GM20431 (cell line): ENCODE data around the gene GATA5.

Source experiments
- in situ Hi-C: fragments of 300-500 bp; cut with MseI, MboI; formaldehyde crosslinking; loops from one replicate; pipeline ENCODE4 v1.15.0; 2020; ENCODE audit warnings: low sequenced_read_pairs; ENCODE audit not compliant: unreplicated experiment

Gene GATA5

GRCh38 chr20:62475027-62475771, 596 bp downstream of the GATA5 start:
- in situ Hi-C loops = no loop called here

GRCh38 chr20:62474604-62475026, 1.2 kb downstream of the GATA5 start:
- in situ Hi-C loops = no loop called here

- in situ Hi-C loops = no loop called here
These were observed 1.8 kb downstream of the GATA5 start for GRCh38 chr20:62473717-62474603.

- in situ Hi-C loops = no loop called here
These were observed 2.7 kb downstream of the GATA5 start for GRCh38 chr20:62472941-62473585.

GRCh38 chr20:62472138-62472940, 3.5 kb downstream of the GATA5 start:
- in situ Hi-C loops = no loop called here

- in situ Hi-C loops = no loop called here
These were observed 5.3 kb downstream of the GATA5 start for GRCh38 chr20:62470459-62470858.

- in situ Hi-C loops = no loop called here
These were observed 5.8 kb downstream of the GATA5 start for GRCh38 chr20:62470001-62470400.

GRCh38 chr20:62469352-62469751, 6.4 kb downstream of the GATA5 start:
- in situ Hi-C loops = no loop called here

GRCh38 chr20:62466806-62467537, 8.8 kb downstream of the GATA5 start:
- in situ Hi-C loops = no loop called here

- in situ Hi-C loops = no loop called here
These were observed 9.6 kb downstream of the GATA5 start for GRCh38 chr20:62466072-62466760.

- in situ Hi-C loops = no loop called here
These were observed 10.8 kb downstream of the GATA5 start for GRCh38 chr20:62464990-62465389.

GRCh38 chr20:62464425-62464770, 11.4 kb downstream of the GATA5 start:
- in situ Hi-C loops = no loop called here

GRCh38 chr20:62463651-62464424, 12.0 kb downstream of the GATA5 start:
- in situ Hi-C loops = no loop called here

- in situ Hi-C loops = no loop called here
These were observed 12.7 kb downstream of the GATA5 start for GRCh38 chr20:62462976-62463592.

GRCh38 chr20:62461834-62462233, 14.0 kb downstream of the GATA5 start:
- in situ Hi-C loops = no loop called here

GRCh38 chr20:62461157-62461556, 14.6 kb downstream of the GATA5 start:
- in situ Hi-C loops = no loop called here

- in situ Hi-C loops = no loop called here
These were observed 15.1 kb downstream of the GATA5 start for GRCh38 chr20:62460678-62461077.

- in situ Hi-C loops = no loop called here
These were observed 16.3 kb downstream of the GATA5 start for GRCh38 chr20:62459488-62459887.
